IMR-90 (cell line): ENCODE data around the gene DBNL. TPM values are rescaled to one million over a fixed set of nuclear protein-coding genes. Genes with fewer than 3 reads are reported as not detected.

ENCODE experiments used
- ATAC-seq: fragments of 200-7000 bp; cut with Tn5 transposase; 2 replicates; pipeline ENCODE4 v1.9.1; 2020; ENCODE audit warnings: low read depth, mild to moderate bottlenecking, moderate library complexity
- BruUV-seq: library from RNA; stranded (reverse); fragments of 400-500 nt; replicated peaks from 2 replicates; lab custom pipeline; 2021; lab: Mats Ljungman, UMichigan
- CTCF ChIA-PET: fragments of 300-600 bp; formaldehyde crosslinking; extraction: SDS; loops from one replicate; lab custom pipeline; 2021; ENCODE audit warnings: antibody characterized with exemption; lab: Yijun Ruan, JAX
- POLR2A ChIA-PET: fragments of 300-600 bp; sonication (Branson Sonifier 250); formaldehyde crosslinking; loops from one replicate; lab custom pipeline; 2022; ENCODE audit warnings: antibody characterized with exemption; ENCODE audit not compliant: unreplicated experiment; lab: Charles Lee
- DNase-seq: peaks from one replicate; pipeline ENCODE4 v3.0.0; 2013
- H2AFZ ChIP-seq: replicated peaks from 2 replicates; pipeline ENCODE3; 2013; ENCODE audit warnings: low read length, mild to moderate bottlenecking; ENCODE audit not compliant: poor library complexity
- H2AK5ac ChIP-seq: 2 replicates; pipeline ENCODE4 v1.6.1; 2013; ENCODE audit warnings: low read depth, low read length, inconsistent platforms
- H2AK9ac ChIP-seq: replicated peaks from 2 replicates; pipeline ENCODE3; 2013; ENCODE audit warnings: mild to moderate bottlenecking, low read depth, low read length, moderate library complexity; ENCODE audit not compliant: poor library complexity
- H2BK120ac ChIP-seq: 2 replicates; pipeline ENCODE4 v1.6.1; 2013; ENCODE audit warnings: low read depth, low read length, inconsistent platforms
- H2BK15ac ChIP-seq: 3 replicates; pipeline ENCODE4 v1.6.1; 2013; ENCODE audit warnings: low read depth, low read length, inconsistent platforms
- H2BK20ac ChIP-seq: 2 replicates; pipeline ENCODE4 v1.6.1; 2013; ENCODE audit warnings: low read depth, mild to moderate bottlenecking, inconsistent platforms, low read length, moderate library complexity
- H2BK5ac ChIP-seq: 2 replicates; pipeline ENCODE4 v1.6.1; 2013; ENCODE audit warnings: mild to moderate bottlenecking, low read depth, low read length, inconsistent platforms; ENCODE audit not compliant: poor library complexity, severe bottlenecking
- H3K14ac ChIP-seq: replicated peaks from 2 replicates; pipeline ENCODE4 v1.6.1; 2013; ENCODE audit warnings: low read depth, low read length, inconsistent platforms
- H3K18ac ChIP-seq: 2 replicates; pipeline ENCODE4 v1.6.1; 2013; ENCODE audit warnings: low read depth, low read length, control low read depth
- H3K23ac ChIP-seq: 2 replicates; pipeline ENCODE4 v1.6.1; 2013; ENCODE audit warnings: low read depth, low read length, inconsistent platforms
- H3K27ac ChIP-seq: 2 replicates; pipeline ENCODE4 v1.5.1; 2013; ENCODE audit warnings: mild to moderate bottlenecking, control low read depth, low read length; ENCODE audit not compliant: insufficient read depth
- H3K27me3 ChIP-seq: 2 replicates; pipeline ENCODE4 v1.6.1; 2013; ENCODE audit warnings: low read length; ENCODE audit not compliant: control insufficient read depth, insufficient read depth
- H3K36me3 ChIP-seq: 2 replicates; pipeline ENCODE4 v1.6.1; 2013; ENCODE audit warnings: low read length, mixed read lengths; ENCODE audit not compliant: control insufficient read depth, insufficient read depth
- H3K4ac ChIP-seq: 2 replicates; pipeline ENCODE4 v1.6.1; 2013; ENCODE audit warnings: low read depth, low read length, inconsistent platforms
- H3K4me1 ChIP-seq: 2 replicates; pipeline ENCODE4 v1.6.1; 2013; ENCODE audit warnings: low read length, mixed read lengths; ENCODE audit not compliant: control insufficient read depth, insufficient read depth
- H3K4me2 ChIP-seq: 2 replicates; pipeline ENCODE4 v1.6.1; 2013; ENCODE audit warnings: low read depth, mild to moderate bottlenecking, control low read depth, low read length, moderate library complexity
- H3K4me3 ChIP-seq: 2 replicates; pipeline ENCODE4 v1.5.1; 2013; ENCODE audit warnings: low read depth, mild to moderate bottlenecking, control low read depth, low read length, moderate library complexity; ENCODE audit not compliant: insufficient read depth
- H3K56ac ChIP-seq: 2 replicates; pipeline ENCODE4 v1.6.1; 2013; ENCODE audit warnings: low read length, inconsistent platforms; ENCODE audit not compliant: insufficient read depth; ENCODE audit errors: extremely low read depth
- H3K79me1 ChIP-seq, 2 experiments: 2 replicates each; pipeline ENCODE4 v1.6.1; 2013; ENCODE audit warnings: low read length in 2 of 2, inconsistent platforms in 1 of 2, low read depth in 1 of 2
- H3K9ac ChIP-seq: 2 replicates; pipeline ENCODE4 v1.6.1; 2013; ENCODE audit warnings: low read depth, low read length, control low read depth
- H3K9me1 ChIP-seq: 2 replicates; pipeline ENCODE4 v1.6.1; 2013; ENCODE audit warnings: low read length, inconsistent platforms; ENCODE audit not compliant: insufficient read depth
- H3K9me3 ChIP-seq: 2 replicates; pipeline ENCODE4 v1.6.1; 2013; ENCODE audit warnings: low read length; ENCODE audit not compliant: control insufficient read depth, insufficient read depth
- H4K20me1 ChIP-seq: 2 replicates; pipeline ENCODE4 v1.6.1; 2013; ENCODE audit warnings: low read length, inconsistent platforms; ENCODE audit not compliant: insufficient read depth
- H4K5ac ChIP-seq: 2 replicates; pipeline ENCODE4 v1.6.1; 2013; ENCODE audit warnings: mild to moderate bottlenecking, low read depth, low read length, control low read depth
- H4K8ac ChIP-seq, 2 experiments: 2 replicates each; pipeline ENCODE4 v1.6.1; 2013; ENCODE audit warnings: low read depth in 2 of 2, low read length in 2 of 2, control low read depth in 1 of 2, inconsistent platforms in 1 of 2
- H4K91ac ChIP-seq: 2 replicates; pipeline ENCODE4 v1.6.1; 2013; ENCODE audit warnings: low read depth, low read length, inconsistent platforms; ENCODE audit not compliant: insufficient read depth
- BHLHE40 ChIP-seq: fragments of 150-350 bp; IDR thresholded peaks from 2 replicates; pipeline ENCODE4 v1.6.1; 2016; ENCODE audit warnings: mild to moderate bottlenecking, low read depth, low read length
- ELK1 ChIP-seq: fragments of 150-350 bp; IDR thresholded peaks from 2 replicates; pipeline ENCODE4 v1.6.1; 2016; ENCODE audit warnings: low read depth, mild to moderate bottlenecking, low read length, moderate library complexity, borderline replicate concordance
- NFE2L2 ChIP-seq: fragments of 150-350 bp; IDR thresholded peaks from 2 replicates; pipeline ENCODE4 v1.6.1; 2016; ENCODE audit warnings: low read depth, mild to moderate bottlenecking, low read length
- POLR2A ChIP-seq: IDR thresholded peaks from 2 replicates; pipeline ENCODE4 v1.6.1; 2012; ENCODE audit warnings: mild to moderate bottlenecking, low read depth, low read length
- RAD21 ChIP-seq: IDR thresholded peaks from 2 replicates; pipeline ENCODE4 v1.6.1; 2012; ENCODE audit warnings: low read length, improper control_type of control experiment
- WGBS, 2 experiments: methylation state at CpG; one replicate each; pipeline versions ENCODE4 v1.1.5 to v1.1.7; 2013; ENCODE audit warnings: missing lambda C conversion rate in 2 of 2; ENCODE audit not compliant: insufficient read length in 1 of 2; ENCODE audit errors: extremely low coverage in 2 of 2; 5-methylcytosine and 5-hydroxymethylcytosine counted together
- dilution Hi-C: fragments of 300-500 bp; cut with HindIII; formaldehyde crosslinking; loops from one replicate; pipeline ENCODE4 v1.14.3; 2018; ENCODE audit warnings: low sequenced_read_pairs; ENCODE audit not compliant: unreplicated experiment
- in situ Hi-C: fragments of 300-500 bp; cut with MboI; formaldehyde crosslinking; loops from 3 replicates; pipeline ENCODE4 v1.14.3; 2019; ENCODE audit warnings: low sequenced_read_pairs, inconsistent platforms, mixed read lengths
- intact Hi-C: fragments of 100-400 bp; cut with micrococcal nuclease; formaldehyde crosslinking; loops from 2 replicates; pipeline ENCODE4 v1.10.0; 2022
- polyA plus RNA-seq, 3 experiments: library from polyadenylated mRNA; depleted of rRNA; stranded (reverse); fragments of >200 nt; gene quantifications; 2 replicates each; pipeline ENCODE4 v1.2.3, GENCODE V29; 2012; ENCODE audit warnings: low replicate concordance in 1 of 3
- total RNA-seq: library from RNA; depleted of rRNA; stranded (reverse); fragments of >200 nt; gene quantifications from 2 replicates; pipeline ENCODE4 v1.2.3, GENCODE V29; 2012
- TF ChIP-seq, protein P1 (sequence below): conservative IDR thresholded peaks from 2 replicates; pipeline ENCODE4 v1.5.1; 2012; ENCODE audit warnings: mild to moderate bottlenecking, low read depth, low read length, improper control_type of control experiment
- TF ChIP-seq, protein P2 (sequence below): fragments of 150-350 bp; IDR thresholded peaks from 2 replicates; pipeline ENCODE4 v1.6.1; 2017; ENCODE audit warnings: mild to moderate bottlenecking, antibody characterized with exemption, low read length, low read depth

DBNL gene
- total and polyA plus RNA-seq, 2 of the 4 experiments (the other 2 are of a cell fraction), result 157 to 179 TPM

GRCh38 chr7:44061645-44062179, 17.2 kb downstream of the DBNL start:
- Histone ChIP-seq H3K14ac (no peak overlapping the region), H3K56ac (no peak overlapping the region), H3K27me3 (no peaks in the 10 kb centered on the region), H4K8ac (no peak overlapping the region), H2AK9ac (no peak overlapping the region), H3K9me1 (no peaks in the 10 kb centered on the region), H2AFZ (no peak overlapping the region), H3K36me3 (peaks cover 54% of the 10 kb centered on the region), H4K91ac (no peak overlapping the region), H3K18ac (no peak overlapping the region), H2BK120ac (no peak overlapping the region), H3K4me3 (no peak overlapping the region), H3K9me3 (no peaks in the 10 kb centered on the region), H3K23ac (no peak overlapping the region), H3K4me1 (peaks cover 7% of the 10 kb centered on the region), H3K27ac (no peak overlapping the region), H2BK15ac (no peak overlapping the region), H3K4ac (no peak overlapping the region), H2BK5ac (no peak overlapping the region), H4K20me1 (peaks cover 36% of the 10 kb centered on the region), H2AK5ac (no peak overlapping the region), H3K79me1 (peaks cover 4 to 7% of the 10 kb centered on the region in 2 experiments; a peak in 3 of 4 replicates), H4K5ac (no peak overlapping the region), H3K9ac (no peak overlapping the region), H2BK20ac (no peak overlapping the region), H3K4me2 (no peak overlapping the region)
- dilution Hi-C loops (no loop called here), in situ Hi-C loops (no loop called here), intact Hi-C loops (no loop called here)
- ChIA-PET CTCF (no interaction called here), POLR2A (no interaction called here)
- no peak for TF ChIP-seq NFE2L2
- TF ChIP-seq BHLHE40, result no peak
- TF ChIP-seq, protein P1, sequence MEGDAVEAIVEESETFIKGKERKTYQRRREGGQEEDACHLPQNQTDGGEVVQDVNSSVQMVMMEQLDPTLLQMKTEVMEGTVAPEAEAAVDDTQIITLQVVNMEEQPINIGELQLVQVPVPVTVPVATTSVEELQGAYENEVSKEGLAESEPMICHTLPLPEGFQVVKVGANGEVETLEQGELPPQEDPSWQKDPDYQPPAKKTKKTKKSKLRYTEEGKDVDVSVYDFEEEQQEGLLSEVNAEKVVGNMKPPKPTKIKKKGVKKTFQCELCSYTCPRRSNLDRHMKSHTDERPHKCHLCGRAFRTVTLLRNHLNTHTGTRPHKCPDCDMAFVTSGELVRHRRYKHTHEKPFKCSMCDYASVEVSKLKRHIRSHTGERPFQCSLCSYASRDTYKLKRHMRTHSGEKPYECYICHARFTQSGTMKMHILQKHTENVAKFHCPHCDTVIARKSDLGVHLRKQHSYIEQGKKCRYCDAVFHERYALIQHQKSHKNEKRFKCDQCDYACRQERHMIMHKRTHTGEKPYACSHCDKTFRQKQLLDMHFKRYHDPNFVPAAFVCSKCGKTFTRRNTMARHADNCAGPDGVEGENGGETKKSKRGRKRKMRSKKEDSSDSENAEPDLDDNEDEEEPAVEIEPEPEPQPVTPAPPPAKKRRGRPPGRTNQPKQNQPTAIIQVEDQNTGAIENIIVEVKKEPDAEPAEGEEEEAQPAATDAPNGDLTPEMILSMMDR, result no peak
- no peak for TF ChIP-seq RAD21
- TF ChIP-seq, protein P2, sequence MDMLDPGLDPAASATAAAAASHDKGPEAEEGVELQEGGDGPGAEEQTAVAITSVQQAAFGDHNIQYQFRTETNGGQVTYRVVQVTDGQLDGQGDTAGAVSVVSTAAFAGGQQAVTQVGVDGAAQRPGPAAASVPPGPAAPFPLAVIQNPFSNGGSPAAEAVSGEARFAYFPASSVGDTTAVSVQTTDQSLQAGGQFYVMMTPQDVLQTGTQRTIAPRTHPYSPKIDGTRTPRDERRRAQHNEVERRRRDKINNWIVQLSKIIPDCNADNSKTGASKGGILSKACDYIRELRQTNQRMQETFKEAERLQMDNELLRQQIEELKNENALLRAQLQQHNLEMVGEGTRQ, result no peak
- no peak for TF ChIP-seq POLR2A
- no peak for TF ChIP-seq ELK1
- DNase-seq (no peak), ATAC-seq (no peak)
- WGBS, 2 experiments, result 94% methylated on average over 5 of the region's 8 CpGs; no CpG with 5 or more reads in 1 of the 2 experiments
- no TSS peak for BruUV-seq
